SK-N-SH treated with all-trans-retinoic acid at 6 μM for 48 hours (cell line): ENCODE data around the gene CPSF7.

Experiments
- OSR1 ChIP-seq: fragments of 250-450 bp; sonication (Bioruptor Pico); IDR thresholded peaks from 2 replicates; pipeline ENCODE4 v1.8.0; 2022; ENCODE audit warnings: moderate library complexity, mild to moderate bottlenecking, inconsistent platforms
- PPARA ChIP-seq: fragments of 250-450 bp; sonication (Bioruptor Pico); IDR thresholded peaks from 2 replicates; pipeline ENCODE4 v1.5.0; 2020; ENCODE audit warnings: mild to moderate bottlenecking, borderline replicate concordance
- TOX ChIP-seq: fragments of 250-450 bp; sonication (Bioruptor Pico); IDR thresholded peaks from 2 replicates; pipeline ENCODE4 v1.8.0; 2021; ENCODE audit warnings: mild to moderate bottlenecking, moderate library complexity, borderline replicate concordance
- ZC3H10 ChIP-seq: fragments of 250-450 bp; sonication (Bioruptor Pico); IDR thresholded peaks from 2 replicates; pipeline ENCODE4 v1.5.1; 2021; ENCODE audit warnings: mild to moderate bottlenecking, moderate library complexity
- ZFP30 ChIP-seq: fragments of 450-650 bp; formaldehyde crosslinking; IDR thresholded peaks from 2 replicates; pipeline ENCODE4 v1.5.0; 2022; ENCODE audit warnings: mild to moderate bottlenecking, moderate library complexity

GRCh38 chr11:61414547-61414946, 15.2 kb downstream of the CPSF7 start:
- no peak for TF ChIP-seq ZC3H10 (CRISPR knock-in tag)
- TF ChIP-seq OSR1 (CRISPR knock-in tag): no peak
- TF ChIP-seq PPARA (CRISPR knock-in tag): no peak
- no peak for TF ChIP-seq TOX (CRISPR knock-in tag)
- no peak for TF ChIP-seq ZFP30 (CRISPR knock-in tag)
